ENCODE results near the gene BICDL2. TPM values are rescaled to one million over a fixed set of nuclear protein-coding genes. Genes with fewer than 3 reads are reported as not detected.
A peak's percentile ranks its signal among the peaks of the same experiment; 100 is the strongest.

BICDL2 gene
- total and polyA plus RNA-seq, 9 of the 15 experiments (the other 6 are each of a cell fraction or from before 2014, with no cell fraction given) = 0.09 to 0.28 (median 0.09) TPM; not detected in 6

GRCh38 chr16:3023669-3024478 lies 12.9 kb downstream of the BICDL2 start, which contains the start of the genes HCFC1R1 and THOC6 (continued):
- TF ChIP-seq CBFA2T3 (IDR thresholded peaks at IDR 0.05) (no peak), TCF7 (IDR thresholded peaks at IDR 0.05; ENCODE audit: borderline replicate concordance) (no peak), PHB (CRISPR knock-in tag; IDR thresholded peaks at IDR 0.05) (no peak), BACH1 (tag; IDR thresholded peaks at IDR 0.05) (no peak), NCOA6 (IDR thresholded peaks at IDR 0.05) (peak; percentile 81), NFYB (IDR thresholded peaks at IDR 0.05; ENCODE audit: extremely low read depth, insufficient read length) (no peak), HDAC1 (IDR thresholded peaks at IDR 0.05) (no peak; a peak in 2 of 4 replicates), ZNF780A (CRISPR knock-in tag; IDR thresholded peaks at IDR 0.05) (no peak; the same call in 1 of the 2 replicates), ARID4B (CRISPR knock-in tag; IDR thresholded peaks at IDR 0.05) (peak; percentile 90), KHSRP (IDR thresholded peaks at IDR 0.05) (no peak), NCOA2 (IDR thresholded peaks at IDR 0.05; ENCODE audit: partially characterized antibody in 2 of 2) (no peak), HDAC6 (IDR thresholded peaks at IDR 0.05; ENCODE audit: low read depth, low read length) (peak; percentile 46; the same call in 1 of the 2 replicates), ZNF77 (CRISPR knock-in tag; IDR thresholded peaks at IDR 0.05) (0 out of 2 replicates have a peak, but pooled peaks have one; percentile 25), ZNF324 (CRISPR knock-in tag; IDR thresholded peaks at IDR 0.05) (no peak), ZNF263 (CRISPR knock-in tag; IDR thresholded peaks at IDR 0.05; ENCODE audit: borderline replicate concordance) (peak; percentile 48; the same call in 1 of the 2 replicates), MECOM (CRISPR knock-in tag; IDR thresholded peaks at IDR 0.05) (no peak), RAD51 (IDR thresholded peaks at IDR 0.05; ENCODE audit: borderline replicate concordance, low read depth) (peak; percentile 85), C11orf30 (IDR thresholded peaks at IDR 0.05; ENCODE audit: low read depth) (no peak; the same call in 1 of the 2 replicates), CEBPG (CRISPR knock-in tag; IDR thresholded peaks at IDR 0.05) (peak; percentile 97), CEBPG (tag; conservative IDR thresholded peaks at IDR 0.05 in 1 of 2, IDR thresholded peaks at IDR 0.05 in 1 of 2) (0 out of 4 replicates have a peak, but pooled peaks of 1 of the 2 experiments have one; percentile 17), TEAD2 (tag; IDR thresholded peaks at IDR 0.05) (no peak), ZNF23 (CRISPR knock-in tag; IDR thresholded peaks at IDR 0.05) (no peak), BRD4 (IDR thresholded peaks at IDR 0.05) (no peak)
- TF ChIP-seq, protein P1, sequence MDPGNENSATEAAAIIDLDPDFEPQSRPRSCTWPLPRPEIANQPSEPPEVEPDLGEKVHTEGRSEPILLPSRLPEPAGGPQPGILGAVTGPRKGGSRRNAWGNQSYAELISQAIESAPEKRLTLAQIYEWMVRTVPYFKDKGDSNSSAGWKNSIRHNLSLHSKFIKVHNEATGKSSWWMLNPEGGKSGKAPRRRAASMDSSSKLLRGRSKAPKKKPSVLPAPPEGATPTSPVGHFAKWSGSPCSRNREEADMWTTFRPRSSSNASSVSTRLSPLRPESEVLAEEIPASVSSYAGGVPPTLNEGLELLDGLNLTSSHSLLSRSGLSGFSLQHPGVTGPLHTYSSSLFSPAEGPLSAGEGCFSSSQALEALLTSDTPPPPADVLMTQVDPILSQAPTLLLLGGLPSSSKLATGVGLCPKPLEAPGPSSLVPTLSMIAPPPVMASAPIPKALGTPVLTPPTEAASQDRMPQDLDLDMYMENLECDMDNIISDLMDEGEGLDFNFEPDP (CRISPR knock-in tag; IDR thresholded peaks at IDR 0.05) = peak; percentile 58; the same call in 1 of the 2 replicates
- TF ChIP-seq, protein P2, sequence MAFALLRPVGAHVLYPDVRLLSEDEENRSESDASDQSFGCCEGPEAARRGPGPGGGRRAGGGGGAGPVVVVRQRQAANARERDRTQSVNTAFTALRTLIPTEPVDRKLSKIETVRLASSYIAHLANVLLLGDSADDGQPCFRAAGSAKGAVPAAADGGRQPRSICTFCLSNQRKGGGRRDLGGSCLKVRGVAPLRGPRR (CRISPR knock-in tag; IDR thresholded peaks at IDR 0.05) = no peak

All from K562 (cell line).